Omental fat pad (tissue), 4 donors: ENCODE results near the gene SNAPC1. TPM values are rescaled to one million over a fixed set of nuclear protein-coding genes. Genes with fewer than 3 reads are reported as not detected.

ENCODE experiments used
- ATAC-seq: fragments of 150-250 bp; one replicate; pipeline ENCODE4 v1.9.1; 2016; ENCODE audit warnings: mild to moderate bottlenecking, moderate library complexity; ENCODE audit not compliant: low FRiP score
- DNase-seq: peaks from one replicate; pipeline ENCODE4 v3.0.0-alpha.2; 2019; ENCODE audit warnings: low spot score
- total RNA-seq, 4 donors: library from RNA; depleted of rRNA; stranded (reverse); fragments of >200 nt; gene quantifications; one replicate each; pipeline ENCODE4 v1.1.0, GENCODE V29; 2016
- TF ChIP-seq, protein P1 (sequence below), 3 donors: fragments of 450-650 bp; IDR thresholded peaks; one replicate each; pipeline ENCODE4 v1.5.1; 2016 to 2017; ENCODE audit warnings: antibody characterized with exemption in 3 of 3, mild to moderate bottlenecking in 3 of 3, moderate library complexity in 2 of 3

The SNAPC1 gene
- total RNA-seq, 4 donors from 2014 or later = 4.9 to 11.9 (median 8.7) TPM

DNA sequence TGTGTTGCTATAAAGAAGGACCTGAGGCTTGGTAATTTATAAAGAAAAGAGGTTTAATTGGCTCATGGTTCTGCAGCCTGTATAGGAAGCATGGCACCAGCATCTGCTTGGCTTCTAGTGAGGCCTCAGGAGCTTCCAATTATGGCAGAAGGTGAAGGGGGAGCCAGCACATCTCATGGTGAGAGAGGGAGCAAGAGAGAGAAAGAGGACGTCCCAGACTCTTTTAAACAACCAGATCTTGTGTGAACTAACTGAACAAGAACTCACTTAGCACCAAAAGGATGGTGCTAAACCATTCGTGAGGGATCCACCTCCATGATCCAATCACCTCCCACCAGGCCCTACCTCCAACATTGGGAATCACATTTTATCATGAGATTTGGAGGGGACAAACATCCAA lies 6.1 kb upstream of the SNAPC1 start:
- DNase-seq (no peak), ATAC-seq (no peak)
- TF ChIP-seq, protein P1, sequence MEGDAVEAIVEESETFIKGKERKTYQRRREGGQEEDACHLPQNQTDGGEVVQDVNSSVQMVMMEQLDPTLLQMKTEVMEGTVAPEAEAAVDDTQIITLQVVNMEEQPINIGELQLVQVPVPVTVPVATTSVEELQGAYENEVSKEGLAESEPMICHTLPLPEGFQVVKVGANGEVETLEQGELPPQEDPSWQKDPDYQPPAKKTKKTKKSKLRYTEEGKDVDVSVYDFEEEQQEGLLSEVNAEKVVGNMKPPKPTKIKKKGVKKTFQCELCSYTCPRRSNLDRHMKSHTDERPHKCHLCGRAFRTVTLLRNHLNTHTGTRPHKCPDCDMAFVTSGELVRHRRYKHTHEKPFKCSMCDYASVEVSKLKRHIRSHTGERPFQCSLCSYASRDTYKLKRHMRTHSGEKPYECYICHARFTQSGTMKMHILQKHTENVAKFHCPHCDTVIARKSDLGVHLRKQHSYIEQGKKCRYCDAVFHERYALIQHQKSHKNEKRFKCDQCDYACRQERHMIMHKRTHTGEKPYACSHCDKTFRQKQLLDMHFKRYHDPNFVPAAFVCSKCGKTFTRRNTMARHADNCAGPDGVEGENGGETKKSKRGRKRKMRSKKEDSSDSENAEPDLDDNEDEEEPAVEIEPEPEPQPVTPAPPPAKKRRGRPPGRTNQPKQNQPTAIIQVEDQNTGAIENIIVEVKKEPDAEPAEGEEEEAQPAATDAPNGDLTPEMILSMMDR (IDR thresholded peaks at IDR 0.05) = no peak

DNA sequence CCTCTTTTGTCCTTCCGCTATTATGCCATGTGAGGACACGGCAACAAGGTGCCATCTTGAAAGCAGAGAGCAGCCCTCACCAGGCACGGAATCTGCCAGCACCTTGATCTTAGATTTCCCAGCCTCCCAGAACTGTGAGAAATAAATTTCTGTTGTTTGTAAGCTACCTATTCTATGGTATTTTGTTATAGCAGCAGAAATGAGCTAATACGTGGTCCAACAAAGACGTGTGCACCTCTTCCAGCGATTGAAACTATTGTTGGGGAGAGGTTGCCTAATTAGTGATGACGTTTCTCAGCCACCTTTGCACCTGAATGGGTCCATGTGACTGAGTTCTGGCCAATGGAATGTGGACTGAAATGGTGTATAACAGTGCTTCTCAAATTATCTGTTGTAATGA lies 2.3 kb upstream of the SNAPC1 start:
- TF ChIP-seq, protein P1 (IDR thresholded peaks at IDR 0.05) = no peak
- no peak for DNase-seq
- ATAC-seq = no peak

DNA sequence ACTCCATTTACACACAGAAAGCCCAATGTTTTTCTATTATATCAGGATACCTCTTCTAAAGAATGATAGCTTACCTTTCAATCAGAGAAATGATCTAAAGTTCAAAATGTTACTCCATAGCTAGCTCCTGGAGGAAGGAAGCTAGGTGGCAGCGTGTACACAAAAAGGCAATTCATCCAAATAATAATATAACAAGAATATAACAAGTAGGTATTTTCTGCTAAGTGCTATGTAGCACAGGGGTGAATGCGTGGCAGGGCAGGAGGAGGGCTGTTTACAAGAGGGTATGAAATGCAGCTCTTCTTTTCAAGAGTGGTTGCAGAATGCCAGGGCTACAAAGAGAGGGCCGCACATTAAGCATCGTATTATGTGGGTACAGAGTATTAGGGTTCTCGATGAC lies 663 bp upstream of the SNAPC1 start:
- DNase-seq (no peak), ATAC-seq (peak; percentile 2)
- TF ChIP-seq, protein P1 (IDR thresholded peaks at IDR 0.05) = no peak

DNA sequence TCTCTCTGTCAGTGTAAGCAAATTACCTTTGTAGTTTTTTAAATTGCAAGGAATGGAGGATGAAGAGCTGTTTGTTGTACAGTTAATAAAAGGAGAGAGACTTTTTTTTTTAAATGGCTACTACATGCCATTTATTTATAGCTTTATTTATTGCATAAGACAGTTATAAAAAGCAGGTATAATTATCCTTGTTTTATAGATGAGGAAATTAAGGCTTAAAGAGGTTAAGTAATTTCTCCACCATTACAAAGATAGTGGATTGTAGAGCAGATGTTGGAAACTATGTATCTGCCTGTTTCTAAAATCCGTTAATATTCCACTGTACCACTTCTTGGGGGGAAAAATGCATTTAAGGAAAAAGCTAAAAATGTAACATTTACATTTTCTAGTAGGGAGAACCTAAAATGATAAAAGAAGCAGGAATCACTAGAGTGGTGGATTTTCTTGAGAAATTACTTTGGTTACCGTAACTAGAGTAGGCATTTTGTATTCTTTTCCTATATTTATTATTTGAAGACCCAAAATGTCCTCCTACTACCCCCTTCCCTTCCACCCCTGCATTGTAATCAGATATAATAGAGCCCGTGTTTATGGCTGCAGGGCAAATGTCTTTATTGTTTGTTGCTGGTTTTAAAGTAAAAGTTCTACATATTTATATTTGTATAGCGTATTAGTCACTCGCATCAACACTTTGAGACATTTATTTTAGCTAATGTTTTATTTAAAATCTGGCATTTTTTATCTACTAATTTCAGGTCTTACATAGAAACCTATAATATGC lies 2.3 kb downstream of the SNAPC1 start:
- no peak for ATAC-seq
- no peak for DNase-seq

DNA sequence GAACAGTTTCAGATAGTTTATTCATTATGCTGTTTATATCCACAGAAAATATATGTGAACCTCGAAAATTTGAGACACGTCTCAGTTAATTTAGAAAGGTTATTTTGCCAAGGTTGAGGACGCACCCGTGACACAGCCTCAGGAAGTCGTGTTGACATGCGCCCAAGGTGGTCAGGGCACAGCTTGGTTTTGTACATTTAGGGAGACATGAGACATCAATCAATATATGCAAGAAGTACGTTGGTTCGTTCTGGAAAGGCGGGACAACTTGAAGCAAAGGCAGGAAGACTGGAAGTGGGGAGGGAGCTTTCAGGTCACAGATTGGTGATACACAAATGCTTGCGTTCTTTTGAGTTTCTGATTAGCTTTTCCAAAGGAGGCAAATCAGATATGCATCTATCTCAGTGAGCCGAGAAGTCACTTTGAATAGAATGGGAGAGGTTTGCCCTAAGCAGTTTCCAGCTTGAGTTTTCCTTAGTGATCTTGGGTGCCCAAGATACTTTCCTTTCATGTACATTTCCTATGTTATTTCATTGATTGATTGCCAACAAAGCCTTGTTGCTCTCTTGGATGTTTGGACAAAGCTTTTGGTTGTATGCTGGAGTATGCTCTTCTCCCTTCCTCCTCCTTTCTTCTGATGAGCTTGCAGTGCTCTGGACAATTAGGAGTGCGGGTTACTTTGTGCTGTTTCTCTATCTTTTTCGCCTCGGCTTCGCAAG lies 3.2 kb downstream of the SNAPC1 start:
- TF ChIP-seq, protein P1 (IDR thresholded peaks at IDR 0.05) = no peak
- no peak for ATAC-seq

More for the DNA sequence above, 2.3 kb downstream of the SNAPC1 start:
- TF ChIP-seq, protein P1 (IDR thresholded peaks at IDR 0.05) = no peak

DNA sequence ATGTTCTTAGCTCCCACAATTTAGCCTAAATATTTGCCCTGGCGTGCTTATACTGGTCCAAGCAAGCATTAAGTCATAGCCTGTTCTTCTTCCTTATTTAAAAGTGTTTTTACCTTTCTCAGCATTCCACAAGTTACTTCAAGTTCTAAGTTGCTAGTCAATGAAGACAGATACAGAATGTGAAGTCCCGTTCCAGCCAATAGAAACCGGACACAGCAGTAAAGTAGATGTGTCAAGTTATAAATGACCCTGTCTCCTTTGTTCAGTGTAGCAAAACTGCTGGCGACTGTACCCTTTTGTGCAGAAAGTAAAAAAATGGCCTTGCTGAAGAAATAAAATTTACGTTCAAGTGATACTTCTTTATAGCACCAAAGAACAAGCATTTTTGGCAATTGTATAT lies 3.9 kb downstream of the SNAPC1 start:
- no peak for DNase-seq
- ATAC-seq = no peak

More for the DNA sequence above, 3.2 kb downstream of the SNAPC1 start:
- DNase-seq = no peak

More for the DNA sequence above, 3.9 kb downstream of the SNAPC1 start:
- TF ChIP-seq, protein P1 (IDR thresholded peaks at IDR 0.05) = no peak
